NCI-H2081 treated with DMSO at 0.1 percent for 48 hours (cell line): ENCODE results near the gene CC2D2B.
A peak's percentile ranks its signal among the peaks of the same experiment; 100 is the strongest.
"Not testable (repeated sequence)": the region's sequence is repeated elsewhere in the genome, so short reads cannot be mapped to it uniquely, and the experiment has no call there.

Experiments used
- DNase-seq: peaks from one replicate; lab custom pipeline; 2025; lab: John Stamatoyannopoulos, UW

CC2D2B gene

GRCh38 chr10:95908450-95908849 is 675 bp downstream of the CC2D2B start:
- no peak for DNase-seq

GRCh38 chr10:95909561-95909960 is 1.8 kb downstream of the CC2D2B start:
- DNase-seq = no peak

GRCh38 chr10:95916039-95916438 is 8.3 kb downstream of the CC2D2B start:
- not testable (repeated sequence) for DNase-seq

- DNase-seq = no peak
Observed at GRCh38 chr10:95920798-95921426, 13.1 kb downstream of the CC2D2B start.

- DNase-seq = no peak
Observed at GRCh38 chr10:95925033-95925432, 17.3 kb downstream of the CC2D2B start.

GRCh38 chr10:95935429-95935828 is 27.7 kb downstream of the CC2D2B start:
- DNase-seq = no peak

GRCh38 chr10:95941115-95941514 is 33.3 kb downstream of the CC2D2B start:
- DNase-seq = no peak

- no peak for DNase-seq
Observed at GRCh38 chr10:95963202-95963990, 55.6 kb downstream of the CC2D2B start.

- no peak for DNase-seq
Observed at GRCh38 chr10:95963991-95964389, 56.2 kb downstream of the CC2D2B start.

GRCh38 chr10:95964756-95965155 is 57.0 kb downstream of the CC2D2B start:
- no peak for DNase-seq

- DNase-seq = no peak
Observed at GRCh38 chr10:95976362-95977229, 68.8 kb downstream of the CC2D2B start.

GRCh38 chr10:95982200-95982599 is 74.4 kb downstream of the CC2D2B start:
- DNase-seq = no peak

GRCh38 chr10:95987685-95988426 is 80.1 kb downstream of the CC2D2B start:
- no peak for DNase-seq

GRCh38 chr10:95988702-95989101 is 80.9 kb downstream of the CC2D2B start:
- DNase-seq = no peak

GRCh38 chr10:95994376-95994775 is 86.6 kb downstream of the CC2D2B start:
- DNase-seq = not testable (repeated sequence)

- no peak for DNase-seq
Observed at GRCh38 chr10:95998255-95998784, 90.5 kb downstream of the CC2D2B start.

- no peak for DNase-seq
Observed at GRCh38 chr10:96013956-96014355, 106.2 kb downstream of the CC2D2B start.

GRCh38 chr10:96014473-96015102 is 106.8 kb downstream of the CC2D2B start:
- DNase-seq = no peak

- peak; percentile 32 for DNase-seq
Observed at GRCh38 chr10:96017191-96017687, 109.5 kb downstream of the CC2D2B start.

- DNase-seq = no peak
Observed at GRCh38 chr10:96021332-96021731, 113.6 kb downstream of the CC2D2B start.

GRCh38 chr10:96022739-96023138 is 115.0 kb downstream of the CC2D2B start:
- no peak for DNase-seq
